ENCODE data around the gene EEPD1.
"Not testable (repeated sequence)": the region's sequence is repeated elsewhere in the genome, so short reads cannot be mapped to it uniquely, and the experiment has no call there.

EEPD1 gene

DNA sequence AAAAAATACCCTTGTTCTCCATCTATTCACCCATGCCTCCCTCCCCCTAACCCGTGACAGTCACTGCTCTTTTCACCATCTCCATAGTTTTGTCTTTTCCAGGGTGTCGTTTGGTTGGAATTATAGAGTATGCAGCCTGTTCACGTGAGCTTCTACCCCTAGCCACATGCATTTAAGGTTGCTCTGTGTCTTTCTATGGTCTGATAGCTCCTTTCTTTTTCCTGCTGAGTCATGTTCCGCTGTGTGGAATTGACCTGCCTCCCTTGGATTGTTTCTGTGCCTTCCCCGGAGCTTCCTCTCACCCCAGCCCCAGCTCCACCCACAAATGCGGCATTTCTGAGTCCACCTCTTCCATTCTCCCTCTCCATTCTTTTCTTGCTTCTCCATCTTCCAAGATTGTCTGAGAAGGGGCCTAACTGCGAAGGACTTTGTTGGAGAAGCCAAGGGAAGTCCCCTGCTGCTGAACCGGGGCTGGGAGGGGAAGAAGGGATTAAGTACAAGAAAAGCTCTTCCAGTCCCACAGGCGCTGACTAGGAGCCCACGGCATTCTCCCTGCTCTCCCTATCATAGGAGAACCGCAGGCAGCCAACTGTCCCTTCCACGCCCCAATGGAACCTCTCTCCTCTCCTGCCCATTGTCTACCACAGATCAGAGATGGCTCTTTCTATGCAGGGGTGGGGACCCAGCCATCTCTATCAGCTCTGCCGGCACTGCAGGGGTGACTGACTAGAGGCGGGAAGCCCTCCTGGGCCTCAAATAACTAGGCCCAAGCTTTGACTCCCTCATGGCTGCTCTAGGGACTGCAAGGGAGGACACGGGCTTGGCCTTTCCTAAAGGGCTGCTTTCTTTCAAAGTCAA is 149.1 kb downstream of the EEPD1 start:
- no peak for DNase-seq (ENCODE audit: low read depth)

DNA sequence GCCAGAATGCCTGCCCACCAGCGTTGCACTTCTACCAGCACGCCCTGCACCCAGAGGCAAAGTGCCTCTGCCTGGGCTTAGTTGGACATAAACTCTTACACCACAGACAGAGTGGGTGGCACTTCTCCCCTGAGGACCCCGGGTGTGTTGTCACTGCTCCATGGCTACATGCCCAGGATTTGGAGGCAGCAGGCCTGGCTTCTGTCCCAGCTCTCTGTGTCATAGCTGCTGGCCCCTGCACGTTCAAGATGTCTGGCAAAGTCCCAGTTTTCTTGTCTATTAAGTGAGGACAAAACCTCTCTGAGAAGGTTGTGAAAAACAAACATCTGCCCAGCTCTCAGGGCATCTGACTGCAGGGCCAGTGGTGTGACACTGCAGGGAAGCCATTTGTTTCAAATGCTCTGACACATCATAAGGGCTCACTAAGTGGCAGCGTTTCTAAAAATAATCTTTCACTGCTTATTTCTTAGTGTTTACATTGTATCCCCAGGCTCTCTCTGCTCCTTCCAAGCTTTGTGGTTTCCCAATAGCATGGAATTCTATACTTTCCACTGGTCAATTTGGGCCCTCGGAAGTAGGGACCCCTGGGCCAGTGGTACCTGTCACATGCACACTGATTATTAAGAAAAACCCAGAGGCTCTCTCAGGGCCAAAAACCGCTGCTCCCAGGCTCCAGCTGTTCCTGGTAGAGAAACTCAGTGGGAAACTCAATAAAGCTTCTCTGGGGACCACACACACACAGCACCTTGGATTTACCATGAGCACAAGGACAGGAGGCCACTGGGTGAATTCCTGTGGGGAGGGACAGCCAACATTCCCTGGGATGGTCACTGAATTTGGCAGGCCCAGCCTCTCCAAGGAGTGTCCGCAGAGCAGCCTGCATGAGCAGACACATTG is 150.4 kb downstream of the EEPD1 start:
- DNase-seq (ENCODE audit: low read depth) = peak; percentile 42

DNA sequence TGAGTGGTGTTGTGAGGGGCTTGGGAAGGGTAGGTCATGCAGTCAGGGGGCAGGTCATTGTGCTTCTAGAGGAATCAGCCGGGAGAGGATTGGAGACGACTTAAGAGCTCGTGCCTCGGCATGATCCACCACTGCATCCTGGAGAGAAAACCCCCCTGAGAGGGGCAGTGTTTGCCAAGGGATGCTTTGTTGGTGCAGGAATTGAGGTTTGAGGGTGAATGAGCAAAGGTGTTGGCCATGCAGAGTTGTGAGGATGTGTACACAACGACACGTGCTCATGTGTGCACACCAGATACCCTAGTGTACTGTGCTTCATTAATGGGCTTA is 151.0 kb downstream of the EEPD1 start:
- DNase-seq (ENCODE audit: low read depth) = no peak

DNA sequence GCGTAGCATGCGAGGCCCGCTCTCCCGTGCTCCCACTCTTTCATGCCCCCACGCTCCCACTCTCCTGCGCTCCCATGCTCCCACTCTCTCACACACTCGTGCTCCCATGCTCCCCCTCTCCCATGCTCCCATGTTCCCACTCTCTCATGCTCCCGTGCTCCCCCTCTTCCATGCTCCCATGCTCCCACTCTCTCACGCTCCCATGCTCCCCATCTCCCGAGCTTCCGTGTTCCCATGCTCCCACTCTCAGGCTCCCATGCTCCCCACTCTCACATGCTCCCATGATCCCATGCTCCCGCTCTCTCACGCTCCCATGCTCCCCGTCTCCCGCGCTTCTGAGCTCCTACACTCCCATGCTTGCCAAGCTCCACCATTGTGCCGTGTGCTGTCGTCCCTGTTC is 152.2 kb downstream of the EEPD1 start:
- no peak for DNase-seq (ENCODE audit: low read depth)

DNA sequence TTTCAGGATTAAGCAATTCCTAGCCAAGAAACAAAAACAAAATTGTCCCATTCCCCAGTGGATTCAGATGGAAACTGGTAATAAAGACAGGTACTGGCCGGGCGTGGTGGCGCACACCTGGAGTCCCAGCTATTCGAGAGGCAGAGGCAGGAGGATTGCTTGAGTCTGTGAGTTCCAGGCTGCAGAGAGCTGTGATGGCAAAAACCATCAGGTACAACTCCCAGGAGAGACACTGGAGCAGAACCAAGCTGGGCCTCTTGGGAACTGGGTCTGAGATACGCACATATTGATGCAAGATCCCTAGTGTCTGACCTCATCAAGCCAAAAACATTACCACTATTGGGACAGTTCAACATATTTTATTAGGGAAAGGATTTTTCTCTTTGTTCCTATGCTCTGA is 152.6 kb downstream of the EEPD1 start:
- no peak for DNase-seq (ENCODE audit: low read depth)

DNA sequence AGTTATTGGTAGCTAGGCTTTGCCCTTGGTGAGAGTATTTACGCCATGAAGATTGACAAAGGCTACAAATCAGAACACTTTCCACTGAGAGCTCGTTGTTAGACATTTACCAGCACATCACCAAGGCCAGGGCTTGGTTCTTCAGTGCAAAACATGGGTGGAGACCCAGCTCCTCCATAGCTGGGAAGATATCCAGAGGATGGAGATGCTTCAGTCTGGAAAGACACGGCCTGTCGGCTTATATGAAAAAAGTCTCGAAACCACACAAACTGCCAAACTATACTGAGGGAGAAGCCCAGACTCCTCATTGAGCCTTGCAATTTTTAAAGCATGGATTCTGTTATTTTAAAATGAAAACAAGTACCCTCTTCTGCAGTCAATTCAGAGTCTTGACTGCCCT is 153.2 kb downstream of the EEPD1 start:
- DNase-seq (ENCODE audit: low read depth) = no peak

DNA sequence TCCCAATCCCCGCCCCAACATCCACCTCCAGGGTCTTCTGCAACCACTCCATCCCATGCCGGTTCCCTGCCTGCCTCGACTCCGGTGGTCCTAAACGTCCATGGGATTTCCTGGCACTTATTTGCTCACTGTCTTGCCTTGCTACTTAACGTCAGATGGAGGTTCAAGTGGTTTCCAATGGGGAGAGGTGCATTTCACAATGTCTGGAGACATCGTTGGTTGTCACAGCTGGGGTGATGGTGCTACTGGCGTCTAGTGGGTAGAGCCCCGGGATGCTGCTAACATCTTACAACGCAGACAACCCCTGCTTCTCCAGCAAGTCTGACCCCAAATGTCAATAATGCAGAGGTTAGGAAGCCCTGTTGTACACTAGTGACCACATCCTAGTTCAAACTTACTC is 153.7 kb downstream of the EEPD1 start:
- no peak for DNase-seq (ENCODE audit: low read depth)

DNA sequence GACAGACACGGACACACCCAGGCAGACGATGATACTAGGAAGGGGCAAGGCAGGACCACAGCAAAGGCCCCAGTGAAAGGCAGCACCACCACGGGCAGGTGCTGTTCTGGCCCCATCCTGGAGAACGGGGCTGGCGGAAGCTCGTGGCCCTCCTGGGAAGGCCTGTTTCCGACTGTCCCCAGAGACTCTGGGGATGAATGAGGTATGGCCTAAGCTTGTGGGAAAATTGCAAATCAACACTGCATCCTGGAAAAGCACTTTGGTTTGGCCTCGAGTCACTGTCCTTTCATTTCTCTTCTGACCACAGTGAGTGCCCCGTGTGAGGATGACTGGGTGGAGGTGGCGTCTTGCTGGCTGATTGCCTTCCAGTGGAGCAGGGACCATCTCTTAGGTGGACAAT is 155.0 kb downstream of the EEPD1 start:
- no peak for DNase-seq (ENCODE audit: low read depth)

DNA sequence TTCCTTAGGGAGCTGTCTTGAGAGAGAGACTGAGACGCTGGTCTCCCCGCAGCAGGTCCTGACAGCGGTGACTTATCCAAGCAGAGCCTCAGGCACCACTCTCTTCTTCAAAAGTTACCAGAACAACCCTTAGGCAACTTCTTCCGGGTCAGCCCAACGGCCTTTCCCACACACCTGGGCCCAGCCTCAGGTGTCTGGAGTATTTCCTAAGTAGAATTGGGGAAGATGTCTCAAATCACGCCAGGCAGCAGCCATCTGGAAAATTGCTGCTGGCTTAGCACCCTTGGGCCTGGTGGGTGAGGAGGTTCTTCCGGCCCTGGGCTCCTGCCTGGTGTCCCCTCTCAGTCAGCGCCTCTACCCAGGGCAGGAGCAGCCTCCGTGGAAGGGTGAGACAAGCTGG is 156.2 kb downstream of the EEPD1 start:
- no peak for DNase-seq (ENCODE audit: low read depth)

DNA sequence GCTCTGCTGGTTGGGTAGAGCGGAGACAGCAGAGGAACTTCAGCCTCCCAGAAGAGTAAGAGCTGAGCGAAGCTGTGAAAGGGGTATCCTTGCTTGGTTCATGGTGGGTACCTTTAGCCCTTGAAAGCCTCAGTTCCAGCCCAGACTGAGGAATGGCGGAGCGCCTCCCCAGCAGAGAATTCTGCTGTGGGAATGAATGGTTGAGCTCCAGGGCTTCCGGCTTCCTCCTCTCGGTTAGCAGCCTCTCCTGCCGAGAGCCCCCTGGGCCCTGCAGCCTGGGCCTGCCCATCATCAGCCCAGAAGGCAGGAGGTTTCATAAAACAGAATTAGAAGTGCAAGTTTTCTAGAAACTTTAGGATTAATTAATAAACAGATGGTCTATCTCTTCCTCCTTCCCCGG is 156.7 kb downstream of the EEPD1 start:
- DNase-seq (ENCODE audit: low read depth) = no peak

DNA sequence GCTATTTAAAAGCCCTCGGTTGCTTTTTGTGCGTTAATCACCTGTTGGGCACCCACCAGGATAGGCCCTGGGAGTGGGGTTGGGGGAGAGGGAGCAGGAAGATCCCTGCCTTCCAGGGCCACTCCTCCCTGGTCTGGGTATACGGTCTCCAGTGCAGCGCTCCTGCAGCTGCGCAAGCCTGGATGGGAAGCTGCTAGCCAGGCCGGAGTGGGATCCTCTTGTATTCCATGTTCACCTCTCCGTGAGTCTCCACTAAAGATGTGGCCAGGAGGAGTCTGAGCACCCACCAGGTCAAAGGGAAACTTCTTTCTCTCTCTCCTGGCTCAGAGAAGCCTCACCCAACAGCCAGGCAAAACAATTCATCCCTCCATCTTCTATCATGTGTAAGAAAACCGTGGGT is 157.8 kb downstream of the EEPD1 start:
- DNase-seq (ENCODE audit: low read depth) = no peak

DNA sequence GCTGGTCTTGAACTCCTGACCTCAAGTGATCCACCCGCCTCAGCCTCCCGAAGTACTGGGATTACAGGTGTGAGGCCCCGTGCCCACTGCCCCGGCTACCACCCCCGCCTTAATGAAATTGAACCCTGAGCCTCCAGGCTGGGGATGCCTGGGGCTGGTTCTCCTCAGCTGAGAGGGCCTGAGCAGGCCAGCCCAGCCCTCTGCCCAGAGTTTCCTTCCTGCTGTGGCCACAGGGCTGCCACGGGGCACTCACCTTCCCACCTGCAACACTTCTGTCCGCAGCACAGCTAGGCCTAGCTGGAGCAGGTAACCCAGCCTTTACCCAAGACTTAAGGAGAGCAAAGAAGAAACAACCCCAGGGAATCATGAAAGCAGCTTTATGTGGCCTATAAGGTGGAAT is 158.5 kb downstream of the EEPD1 start:
- DNase-seq (ENCODE audit: low read depth) = no peak

DNA sequence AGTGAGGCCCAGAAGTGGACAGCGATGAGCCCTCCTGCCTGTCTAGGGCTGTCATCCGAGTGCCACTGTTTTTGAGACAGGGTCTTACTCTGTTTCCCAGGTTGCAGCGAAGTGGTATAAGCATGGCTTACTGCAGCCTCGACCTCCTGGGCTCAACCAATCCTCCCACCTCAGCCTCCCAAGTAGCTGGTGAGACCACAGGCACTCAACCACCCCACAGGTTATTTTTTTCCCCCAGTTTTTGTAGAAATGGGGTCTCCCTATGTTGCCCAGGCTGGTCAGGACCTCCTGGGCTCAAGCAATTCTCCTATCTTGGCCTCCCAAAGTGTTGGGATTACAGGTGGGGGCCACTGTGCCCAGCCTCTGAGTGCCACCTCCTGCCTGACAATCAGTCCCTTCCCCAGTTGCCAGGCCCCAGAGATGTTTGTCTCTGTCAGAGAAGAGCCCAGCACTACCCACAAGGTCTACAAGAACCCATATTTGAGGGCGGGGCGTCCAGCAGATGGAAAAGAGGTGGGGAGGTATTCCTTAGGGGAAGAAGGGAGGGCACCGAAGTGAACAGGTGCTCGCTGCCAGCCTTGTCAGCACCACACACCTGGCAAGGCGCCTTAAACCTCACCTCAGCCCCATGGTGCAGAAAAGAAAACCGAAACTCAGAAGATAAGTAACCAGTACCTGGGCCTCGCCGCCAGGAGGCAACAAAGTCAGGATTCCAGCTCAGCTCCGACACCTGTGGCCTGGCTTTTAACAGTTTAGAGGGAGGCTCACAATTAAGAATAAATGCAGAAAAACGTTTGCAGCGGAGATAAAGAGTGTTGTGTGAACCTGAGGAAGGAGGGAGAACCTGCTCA is 159.2 kb downstream of the EEPD1 start:
- DNase-seq (ENCODE audit: low read depth) = no peak

DNA sequence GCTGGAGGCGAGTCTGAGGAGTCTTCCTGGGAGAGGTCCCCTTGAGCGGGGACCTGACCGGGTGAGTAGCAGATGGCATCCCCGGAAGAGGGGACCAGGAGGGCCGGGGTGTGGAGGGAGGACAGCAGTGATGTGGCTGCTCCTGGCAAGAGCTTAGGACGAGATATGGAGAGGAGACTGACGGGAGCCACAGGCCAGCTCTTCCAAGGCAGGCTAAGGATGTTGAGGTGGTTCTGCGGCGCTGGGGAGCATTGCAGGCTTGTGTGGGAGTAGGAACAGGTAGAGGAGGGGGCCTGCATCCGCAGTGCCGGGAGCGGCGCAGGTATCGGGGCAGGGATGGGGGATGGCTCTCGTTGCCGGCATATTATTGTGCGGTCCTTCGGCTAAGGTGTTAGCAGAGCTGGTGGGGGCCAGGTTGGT is 159.9 kb downstream of the EEPD1 start:
- DNase-seq (ENCODE audit: low read depth) = no peak

DNA sequence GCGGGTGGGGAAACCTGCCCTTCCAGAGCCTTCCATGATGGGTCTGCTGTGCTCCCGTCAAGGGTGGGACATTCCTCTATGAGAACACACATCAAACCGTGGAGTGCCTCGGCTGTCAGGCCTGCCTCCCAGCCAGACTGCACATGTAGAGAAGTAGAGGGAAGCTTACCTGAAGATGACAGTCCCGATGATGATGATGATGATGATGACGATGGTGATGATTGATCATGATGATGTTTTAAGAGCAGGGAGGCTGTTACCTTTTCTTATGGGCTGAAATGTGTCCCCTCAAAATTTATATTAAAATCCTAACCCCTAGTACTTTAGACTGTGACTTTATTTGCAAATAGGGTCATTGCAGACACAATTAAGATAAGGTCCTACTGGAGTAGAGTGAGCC is 160.6 kb downstream of the EEPD1 start:
- no peak for DNase-seq (ENCODE audit: low read depth)

DNA sequence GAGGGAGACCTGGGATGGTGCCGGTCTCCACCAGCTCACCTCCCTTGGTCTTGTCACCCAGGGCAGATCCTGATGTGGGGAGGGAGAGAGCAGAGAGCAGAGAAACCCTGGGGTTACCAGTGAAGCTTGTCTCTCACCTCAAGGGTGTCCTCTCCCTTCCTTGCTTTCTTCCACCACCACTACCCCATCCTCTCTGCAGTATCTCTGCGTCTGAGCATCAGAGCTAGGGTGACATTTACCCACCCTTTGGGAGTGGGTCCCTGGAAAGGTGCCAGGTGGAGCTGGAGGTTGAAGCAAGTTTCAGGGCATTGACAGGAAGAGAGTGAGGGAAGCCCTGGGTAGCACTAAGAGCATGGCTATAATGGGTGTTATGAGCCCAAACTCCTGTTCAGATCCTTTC is 161.4 kb downstream of the EEPD1 start:
- no peak for DNase-seq (ENCODE audit: low read depth)

DNA sequence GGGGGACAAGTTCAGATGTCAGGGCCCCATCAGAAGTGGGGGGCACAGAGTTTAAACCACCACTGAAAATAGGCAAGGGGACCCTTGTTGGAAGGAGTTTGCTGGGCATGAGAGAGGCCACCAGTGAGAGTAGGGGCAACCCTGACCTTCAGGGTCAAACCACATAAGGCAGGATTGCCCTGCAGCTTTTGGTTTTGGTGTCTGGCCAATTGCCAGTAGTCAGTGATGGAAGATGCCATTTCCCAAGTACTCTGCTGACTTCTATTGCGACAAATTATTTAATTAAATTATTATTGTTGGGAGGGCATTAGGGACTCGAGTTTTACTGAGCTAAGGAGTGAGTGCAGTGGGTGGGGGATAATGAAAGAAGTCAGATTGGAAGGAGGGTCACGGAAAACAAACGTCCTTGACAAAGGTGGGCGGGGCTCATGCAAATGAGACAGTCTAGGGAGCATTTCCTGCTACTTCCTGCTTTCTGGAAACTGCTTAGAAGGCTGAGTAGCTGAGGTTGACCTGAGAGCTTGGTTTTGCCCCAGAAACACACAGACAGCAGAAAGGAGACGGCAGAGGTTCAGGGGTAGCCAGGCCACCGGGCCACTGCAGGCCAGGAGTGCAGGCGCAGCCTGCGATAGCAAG is 162.4 kb downstream of the EEPD1 start:
- DNase-seq (ENCODE audit: low read depth) = no peak

DNA sequence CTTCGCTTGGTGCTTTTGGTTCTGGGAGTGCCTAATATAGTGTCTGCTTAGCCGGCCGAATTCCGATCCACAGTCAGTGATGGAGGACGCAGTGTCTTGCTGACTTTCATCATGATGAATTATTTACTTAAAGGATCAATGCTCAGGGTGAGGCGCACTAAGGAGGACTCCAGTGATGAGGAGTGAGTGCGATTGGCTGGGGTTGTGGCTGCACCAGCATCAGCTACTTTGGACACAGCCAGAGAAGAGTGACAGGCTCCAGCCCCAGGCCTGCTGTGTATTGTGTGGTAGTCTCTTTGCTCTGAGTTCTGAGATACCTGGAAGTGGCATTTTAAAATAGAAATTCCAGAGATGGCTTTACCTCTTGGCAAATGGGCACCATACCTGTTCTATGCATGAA is 163.3 kb downstream of the EEPD1 start:
- no peak for DNase-seq (ENCODE audit: low read depth)

DNA sequence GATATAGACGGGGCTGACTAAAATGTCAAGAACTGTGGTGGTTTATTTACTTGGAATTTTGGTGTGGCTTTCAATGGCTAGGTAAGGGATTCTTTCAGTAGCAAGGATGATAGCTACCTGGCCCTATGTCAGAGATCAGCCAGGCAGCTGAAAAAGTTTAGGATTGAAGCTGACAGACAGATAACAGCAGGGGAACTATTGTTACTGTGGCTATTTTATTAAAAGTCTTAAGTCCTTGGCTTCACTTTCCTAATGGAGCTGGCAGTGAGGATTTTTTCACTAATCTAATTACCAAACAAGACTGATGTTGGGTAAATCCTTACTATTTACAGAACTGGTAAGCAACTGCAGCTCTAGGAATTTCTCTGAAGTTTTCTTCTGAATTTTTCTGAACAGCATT is 164.2 kb downstream of the EEPD1 start:
- no peak for DNase-seq (ENCODE audit: low read depth)

DNA sequence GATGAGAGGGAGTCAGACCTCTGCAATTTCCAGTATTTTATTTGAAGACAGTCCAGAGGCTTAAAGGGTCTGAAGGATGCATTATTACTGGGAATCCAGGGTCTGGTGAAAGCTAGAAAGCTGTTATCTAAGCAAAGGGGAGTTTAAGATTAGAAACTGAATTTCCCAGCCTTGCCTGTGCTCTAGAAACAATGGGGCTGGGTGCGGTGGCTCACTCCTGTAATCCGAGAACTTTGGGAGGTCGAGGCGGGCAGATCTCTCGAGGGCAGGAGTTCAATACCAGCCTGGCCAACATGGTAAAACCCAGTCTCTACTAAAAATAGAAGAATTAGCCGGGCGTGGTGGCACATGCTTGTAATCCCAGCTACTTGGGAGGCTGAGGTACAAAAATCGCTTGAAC is 165.1 kb downstream of the EEPD1 start:
- DNase-seq (ENCODE audit: low read depth) = no peak

DNA sequence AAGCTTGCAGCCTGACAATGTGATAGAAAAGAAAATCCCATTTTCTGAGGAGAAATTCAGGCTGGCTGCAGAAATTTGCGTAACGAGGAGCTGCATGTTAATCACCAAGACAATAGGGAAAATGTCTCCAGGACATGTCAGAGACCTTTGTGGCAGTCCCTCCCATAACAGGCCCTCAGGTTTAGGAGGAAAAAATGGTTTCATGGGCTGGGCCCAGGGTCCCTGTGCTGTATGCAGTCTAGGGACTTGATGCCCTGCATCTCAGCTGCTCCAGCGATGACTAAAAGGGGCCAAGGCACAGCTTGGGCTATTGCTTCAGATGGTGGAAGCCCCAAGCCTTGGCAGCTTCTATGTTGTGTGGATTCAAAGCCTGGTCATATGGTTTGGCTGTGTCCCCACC is 168.2 kb downstream of the EEPD1 start:
- not testable (repeated sequence) for DNase-seq (ENCODE audit: low read depth)

DNA sequence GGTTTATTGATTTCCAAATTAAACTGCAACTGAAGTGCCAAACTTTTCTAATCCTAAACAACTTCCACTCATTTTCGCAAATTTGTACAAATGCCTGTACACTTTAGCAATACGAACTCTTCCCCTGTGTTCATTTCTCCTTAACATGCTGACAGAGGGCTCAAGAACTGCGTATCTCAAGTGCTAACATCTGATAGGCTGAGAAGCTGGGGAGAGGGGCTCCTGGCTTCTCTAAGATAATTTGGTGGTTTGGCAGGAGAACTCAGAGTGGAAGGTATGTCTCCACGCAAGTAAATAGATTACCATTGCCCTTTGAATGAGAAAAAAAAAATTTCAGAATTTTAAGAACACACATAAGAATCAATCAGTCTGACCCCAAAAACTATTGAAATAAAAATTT is 183.3 kb downstream of the EEPD1 start:
- no peak for DNase-seq (ENCODE audit: low read depth)

Data from non-pigmented ciliary epithelial cell (primary cell).